Muscle of leg (tissue), 11 donors: ENCODE data around the gene SLC30A10. TPM values are rescaled to one million over a fixed set of nuclear protein-coding genes. Genes with fewer than 3 reads are reported as not detected.
"Not testable (repeated sequence)": the region's sequence is repeated elsewhere in the genome, so short reads cannot be mapped to it uniquely, and the experiment has no call there.

Experiments
- DNase-seq: peaks from one replicate; pipeline ENCODE4 v3.0.0; 2013
- H3K27ac ChIP-seq: one replicate; pipeline ENCODE4 v1.5.1; 2013; ENCODE audit warnings: mild to moderate bottlenecking, low read length, control low read depth
- H3K27me3 ChIP-seq: one replicate; pipeline ENCODE4 v1.6.1; 2013; ENCODE audit warnings: low read length; ENCODE audit not compliant: control insufficient read depth, insufficient read depth
- H3K36me3 ChIP-seq: one replicate; pipeline ENCODE4 v1.6.1; 2013; ENCODE audit warnings: low read length; ENCODE audit not compliant: control insufficient read depth, insufficient read depth
- H3K4me1 ChIP-seq: one replicate; pipeline ENCODE4 v1.6.1; 2013; ENCODE audit warnings: low read length; ENCODE audit not compliant: control insufficient read depth, insufficient read depth
- H3K4me3 ChIP-seq: one replicate; pipeline ENCODE4 v1.5.1; 2013; ENCODE audit warnings: low read length, control low read depth
- H3K9me3 ChIP-seq: replicated peaks from 2 replicates; pipeline ENCODE4 v1.6.1; 2013; ENCODE audit warnings: low read depth, low read length; ENCODE audit not compliant: control insufficient read depth
- WGBS: methylation state at CpG from one replicate; pipeline ENCODE4 v1.1.5; 2013; ENCODE audit warnings: missing lambda C conversion rate; ENCODE audit not compliant: insufficient coverage; 5-methylcytosine and 5-hydroxymethylcytosine counted together
- polyA plus RNA-seq, 8 donors: library from polyadenylated mRNA; unstranded; fragments of 120-200 nt; gene quantifications; one replicate each; pipeline versions ENCODE4 v1.2.1 to v1.2.3, GENCODE V29; 2013; ENCODE audit warnings: inconsistent platforms in 1 of 8, low replicate concordance in 1 of 8; ENCODE audit not compliant: insufficient read length in 8 of 8, insufficient read depth in 1 of 8
- total RNA-seq: library from RNA; stranded (reverse); fragments of 120-200 nt; gene quantifications from one replicate; pipeline ENCODE4 v1.2.4, GENCODE V29; 2013

SLC30A10 gene
- total and polyA plus RNA-seq, 9 donors, result 0.25 to 1.5 (median 0.40) TPM

GRCh38 chr1:219909476-219909875, 18.9 kb downstream of the SLC30A10 start:
- Histone ChIP-seq H3K36me3 (no peaks in the 10 kb centered on the region), H3K4me1 (no peaks in the 10 kb centered on the region), H3K4me3 (no peak overlapping the region), H3K27me3 (no peaks in the 10 kb centered on the region), H3K9me3 (no peaks in the 10 kb centered on the region), H3K27ac (no peak overlapping the region)
- WGBS, result 60% methylated on average over 1 of the region's 4 CpGs
- no peak for DNase-seq

GRCh38 chr1:219908170-219908569, 20.2 kb downstream of the SLC30A10 start:
- H3K27ac ChIP-seq, result no peak overlapping the region
- H3K4me3 ChIP-seq, result no peak overlapping the region
- H3K36me3 ChIP-seq, result no peaks in the 10 kb centered on the region
- no peaks in the 10 kb centered on the region for H3K9me3 ChIP-seq
- H3K27me3 ChIP-seq, result no peaks in the 10 kb centered on the region
- 85% methylated on average over 1 of the region's 3 CpGs for WGBS
- no peaks in the 10 kb centered on the region for H3K4me1 ChIP-seq
- DNase-seq, result no peak

DNA sequence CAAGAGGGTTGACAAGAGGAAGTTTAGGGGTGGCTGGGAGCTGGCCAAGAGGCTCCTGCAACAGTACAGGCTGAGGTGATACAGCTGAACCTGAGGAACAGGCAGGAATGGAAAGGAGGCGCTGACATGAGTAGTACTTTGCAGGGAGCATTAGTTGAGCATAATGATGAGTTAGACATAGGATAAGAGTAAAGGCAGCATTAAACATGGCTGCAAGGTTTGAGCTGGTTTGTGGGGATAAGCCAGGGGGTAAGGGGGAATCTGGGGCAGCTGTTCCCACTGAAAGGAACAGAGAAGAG, 20.6 kb downstream of the SLC30A10 start:
- no peaks in the 10 kb centered on the region for H3K36me3 ChIP-seq
- DNase-seq, result no peak
- no peaks in the 10 kb centered on the region for H3K4me1 ChIP-seq
- no peak overlapping the region for H3K4me3 ChIP-seq
- no peaks in the 10 kb centered on the region for H3K9me3 ChIP-seq
- H3K27ac ChIP-seq, result no peak overlapping the region
- no peaks in the 10 kb centered on the region for H3K27me3 ChIP-seq
- 100% methylated on average over 1 of the region's 1 CpG for WGBS

DNA sequence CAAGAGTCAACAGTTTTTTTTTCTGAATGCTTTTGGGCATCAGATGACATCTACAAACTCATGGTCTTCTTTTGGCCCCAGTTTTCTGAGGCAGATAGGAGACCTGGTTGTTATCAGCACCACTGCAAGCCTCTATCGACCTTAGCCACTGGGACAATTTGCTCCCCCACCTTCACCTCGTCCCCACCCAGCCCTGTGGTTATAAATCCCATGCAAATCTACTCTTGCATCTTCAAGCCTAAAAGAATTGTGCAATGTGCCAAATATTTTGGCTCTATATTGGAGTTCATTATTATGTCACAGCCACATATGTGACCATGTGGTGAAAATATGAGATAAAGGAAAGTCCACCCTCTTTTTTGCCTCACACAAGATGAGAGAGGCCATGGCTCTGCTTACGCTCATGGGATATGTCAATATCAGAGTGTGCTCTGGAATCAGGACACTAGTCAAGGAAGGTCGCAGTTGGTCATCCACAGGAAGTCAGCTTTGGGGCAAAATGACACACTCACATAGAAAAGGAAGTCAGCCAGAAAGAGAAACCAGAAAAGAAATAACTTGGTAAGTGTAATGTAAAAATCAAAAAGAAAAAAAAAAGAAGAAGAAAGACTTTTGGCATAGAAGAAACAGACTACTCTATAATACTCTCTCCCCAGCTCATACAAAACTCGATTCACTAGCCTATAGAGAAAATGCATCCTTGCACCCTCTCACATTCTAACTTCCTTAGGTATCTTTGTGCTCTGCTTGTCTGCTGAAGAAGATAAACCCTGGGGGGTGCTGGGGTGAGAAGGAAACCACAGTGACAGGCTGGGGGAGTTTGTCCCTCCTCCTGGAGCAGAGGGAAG, 21.2 kb downstream of the SLC30A10 start:
- no peaks in the 10 kb centered on the region for H3K4me1 ChIP-seq
- DNase-seq, result peak; percentile 5
- 88% methylated on average over 1 of the region's 5 CpGs for WGBS
- no peak overlapping the region for H3K4me3 ChIP-seq
- H3K36me3 ChIP-seq, result no peaks in the 10 kb centered on the region
- no peaks in the 10 kb centered on the region for H3K9me3 ChIP-seq
- H3K27ac ChIP-seq, result no peak overlapping the region
- H3K27me3 ChIP-seq, result no peaks in the 10 kb centered on the region

- not testable (repeated sequence) for H3K4me1 ChIP-seq, H3K27me3 ChIP-seq, H3K4me3 ChIP-seq, H3K9me3 ChIP-seq, H3K36me3 ChIP-seq, H3K27ac ChIP-seq, DNase-seq
- no CpG with 5 or more reads among the region's 8 CpGs for WGBS
Measured at GRCh38 chr1:219906565-219906923, 21.8 kb downstream of the SLC30A10 start.

DNA sequence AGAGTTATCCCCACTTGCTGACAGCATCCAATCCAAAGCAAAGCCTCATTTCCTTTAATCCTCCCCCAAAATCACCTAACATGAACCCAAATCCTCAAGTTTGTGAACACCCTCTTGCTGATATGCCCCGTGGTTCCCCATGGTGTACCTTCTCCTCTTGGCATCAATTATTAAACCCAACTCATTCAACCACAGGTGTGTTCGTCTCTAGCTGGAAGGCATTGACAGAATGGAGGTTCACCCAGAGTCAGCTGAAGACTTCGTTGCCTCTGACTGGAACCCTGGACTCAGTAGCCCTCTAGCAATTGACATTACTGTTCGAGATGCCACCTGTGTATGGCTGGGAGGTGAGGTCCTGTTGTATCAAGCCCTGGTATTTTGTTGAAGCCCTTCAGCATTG, 22.8 kb downstream of the SLC30A10 start:
- WGBS, result 80% methylated on average over 3 of the region's 4 CpGs
- no peak overlapping the region for H3K27ac ChIP-seq
- no peak for DNase-seq

GRCh38 chr1:219904934-219905333, 23.4 kb downstream of the SLC30A10 start:
- no peak overlapping the region for H3K27ac ChIP-seq
- 83% methylated on average over 1 of the region's 2 CpGs for WGBS

More for the DNA sequence above, 22.8 kb downstream of the SLC30A10 start:
- Histone ChIP-seq H3K4me3 (no peak overlapping the region), H3K4me1 (no peaks in the 10 kb centered on the region), H3K27me3 (no peaks in the 10 kb centered on the region), H3K9me3 (no peaks in the 10 kb centered on the region), H3K36me3 (no peaks in the 10 kb centered on the region)

DNA sequence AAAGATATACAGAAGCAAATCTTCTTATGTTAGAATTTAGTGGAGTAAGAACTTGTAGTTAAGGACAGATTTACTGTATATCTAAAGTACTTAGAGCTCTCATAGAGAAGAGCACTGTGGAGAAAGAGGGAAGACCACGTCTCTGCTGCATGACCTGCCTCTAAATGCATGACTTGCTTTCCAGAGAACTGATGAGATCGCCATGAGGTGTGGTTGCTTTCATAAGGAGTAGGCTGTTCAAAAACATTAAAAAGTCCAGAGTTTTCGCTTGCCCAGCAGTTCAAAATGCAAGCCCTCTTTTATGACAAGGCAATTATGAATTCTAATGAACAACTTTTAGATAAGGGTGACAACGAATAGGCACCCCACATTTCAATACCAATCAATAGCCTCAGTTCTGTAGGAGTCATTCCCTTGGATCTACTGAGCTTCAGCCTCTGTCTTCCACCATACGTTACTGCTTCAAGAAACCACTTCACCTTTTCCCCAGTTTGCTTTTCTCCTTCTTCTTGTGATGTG, 24.9 kb downstream of the SLC30A10 start:
- H3K9me3 ChIP-seq, result no peaks in the 10 kb centered on the region
- 65% methylated on average over 2 of the region's 5 CpGs for WGBS
- H3K4me1 ChIP-seq, result no peaks in the 10 kb centered on the region
- no peak overlapping the region for H3K4me3 ChIP-seq
- H3K27me3 ChIP-seq, result no peaks in the 10 kb centered on the region
- H3K27ac ChIP-seq, result no peak overlapping the region
- no peak for DNase-seq
- H3K36me3 ChIP-seq, result no peaks in the 10 kb centered on the region

More at GRCh38 chr1:219904934-219905333, 23.4 kb downstream of the SLC30A10 start:
- Histone ChIP-seq H3K36me3 (no peaks in the 10 kb centered on the region), H3K4me1 (no peaks in the 10 kb centered on the region), H3K4me3 (no peak overlapping the region), H3K27me3 (no peaks in the 10 kb centered on the region), H3K9me3 (no peaks in the 10 kb centered on the region)
- DNase-seq, result no peak

- Histone ChIP-seq H3K9me3 (no peaks in the 10 kb centered on the region), H3K4me1 (no peaks in the 10 kb centered on the region), H3K27ac (no peak overlapping the region), H3K36me3 (no peaks in the 10 kb centered on the region), H3K27me3 (no peaks in the 10 kb centered on the region), H3K4me3 (no peak overlapping the region)
- DNase-seq, result peak; percentile 6
- WGBS, result 75% methylated on average over 1 of the region's 4 CpGs
Measured at GRCh38 chr1:219902951-219903350, 25.4 kb downstream of the SLC30A10 start.

GRCh38 chr1:219900882-219901281, 27.5 kb downstream of the SLC30A10 start:
- no peaks in the 10 kb centered on the region for H3K9me3 ChIP-seq
- H3K27ac ChIP-seq, result no peak overlapping the region
- H3K4me1 ChIP-seq, result no peaks in the 10 kb centered on the region
- no peaks in the 10 kb centered on the region for H3K27me3 ChIP-seq
- no CpG with 5 or more reads among the region's 1 CpG for WGBS
- DNase-seq, result no peak
- no peak overlapping the region for H3K4me3 ChIP-seq
- no peaks in the 10 kb centered on the region for H3K36me3 ChIP-seq
